G401.6 (cell line): ENCODE measurements around the gene TTC28.
"Not testable (repeated sequence)": the region's sequence is repeated elsewhere in the genome, so short reads cannot be mapped to it uniquely, and the experiment has no call there.

ENCODE experiments used
- FAIRE-seq: peaks from 2 replicates; lab custom pipeline; 2012; peaks lifted over from hg19 to GRCh38; lab: Jason Lieb, UNC

Gene TTC28

GRCh38 chr22:28601915-28602314 is 77.7 kb downstream of the TTC28 start:
- FAIRE-seq, result no peak

- peak; percentile 99 for FAIRE-seq
Measured at GRCh38 chr22:28600546-28601143, 79.0 kb downstream of the TTC28 start.

GRCh38 chr22:28599693-28600092 is 79.9 kb downstream of the TTC28 start:
- FAIRE-seq, result no peak

- FAIRE-seq, result no peak
Measured at GRCh38 chr22:28597665-28598064, 82.0 kb downstream of the TTC28 start.

DNA sequence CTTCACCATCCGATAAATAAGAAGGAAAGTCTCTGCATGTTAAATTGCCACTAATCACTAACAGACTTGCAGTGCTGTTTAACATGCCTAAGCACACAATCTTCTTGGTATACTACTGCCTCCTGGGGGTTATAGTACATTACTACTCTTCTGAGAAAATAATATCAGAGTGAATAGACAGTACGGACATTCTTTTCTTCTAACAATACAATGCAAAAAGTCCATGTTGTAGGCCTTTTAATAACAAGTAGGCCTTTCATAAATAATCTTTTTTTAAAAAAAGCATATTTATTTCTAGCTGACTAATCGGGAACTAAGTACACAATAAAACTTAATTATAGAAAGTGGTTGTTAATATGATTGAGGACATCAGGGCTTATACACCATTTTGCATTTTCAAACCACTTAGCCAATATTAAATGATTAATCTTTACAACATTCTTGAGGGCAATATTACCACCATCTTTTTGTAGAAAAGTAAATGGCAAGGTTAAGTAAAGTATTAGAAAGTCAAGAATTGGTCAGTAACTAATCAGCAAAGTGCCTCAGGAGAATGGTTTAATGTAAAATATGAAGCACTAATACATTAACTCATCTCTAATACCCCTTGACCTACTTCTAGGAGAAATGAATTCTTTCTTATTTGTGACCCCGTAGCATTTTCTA is 84.7 kb downstream of the TTC28 start:
- FAIRE-seq, result peak; percentile 97

DNA sequence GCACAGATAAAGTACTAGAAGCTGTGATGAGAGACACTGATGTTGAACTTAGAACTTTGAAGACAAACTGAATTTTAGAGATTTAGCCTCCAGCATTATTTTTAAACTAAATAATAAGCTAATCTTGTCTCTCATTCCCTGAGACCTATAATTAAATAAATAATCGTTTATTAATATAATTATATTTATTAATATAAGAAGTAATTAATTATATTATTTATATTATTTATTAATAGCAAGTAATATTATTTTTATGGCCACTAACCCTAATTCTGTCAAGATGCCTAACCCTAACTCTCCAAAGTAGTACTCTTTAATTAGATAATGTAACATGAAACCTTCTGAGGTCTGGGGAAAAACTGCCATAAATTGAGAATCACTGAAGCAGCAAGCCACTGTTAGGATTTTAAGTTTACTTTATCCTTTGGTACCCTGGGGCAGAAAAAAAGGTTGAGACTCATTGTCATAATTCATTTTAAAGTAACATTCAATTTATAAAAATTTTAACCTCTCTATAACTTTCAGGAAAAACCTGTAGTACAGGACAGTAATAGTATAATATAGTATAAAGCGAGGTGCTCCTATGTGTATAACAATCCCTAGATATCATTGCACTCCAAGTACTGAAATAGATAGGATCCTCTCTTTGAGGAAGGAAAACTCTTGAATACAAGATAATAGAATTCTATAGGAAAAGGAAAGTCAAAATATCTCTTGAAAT is 85.4 kb downstream of the TTC28 start:
- FAIRE-seq, result peak; percentile 40

- no peak for FAIRE-seq
Measured at GRCh38 chr22:28593299-28593698, 86.3 kb downstream of the TTC28 start.

- FAIRE-seq, result no peak
Measured at GRCh38 chr22:28589102-28589750, 90.4 kb downstream of the TTC28 start.

GRCh38 chr22:28585324-28585723 is 94.3 kb downstream of the TTC28 start:
- FAIRE-seq, result no peak

DNA sequence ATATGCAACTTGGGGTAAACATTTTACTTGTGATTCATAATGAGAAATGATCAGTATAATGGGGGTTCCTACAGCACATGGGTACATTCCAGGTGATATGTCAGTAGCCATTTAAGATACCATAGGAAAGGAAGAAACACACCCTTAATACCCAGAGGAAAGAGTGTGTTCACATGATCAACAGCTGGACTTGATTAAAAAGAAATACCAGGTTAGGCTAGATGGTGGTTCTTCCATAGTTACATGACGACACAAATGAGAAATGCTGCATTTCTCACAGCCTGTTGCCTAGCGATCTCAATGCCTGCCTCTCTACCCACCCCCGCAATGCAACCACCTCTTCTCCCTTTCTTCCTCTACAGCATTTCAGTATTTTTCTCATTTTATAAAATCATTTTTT is 96.8 kb downstream of the TTC28 start:
- FAIRE-seq, result no peak

DNA sequence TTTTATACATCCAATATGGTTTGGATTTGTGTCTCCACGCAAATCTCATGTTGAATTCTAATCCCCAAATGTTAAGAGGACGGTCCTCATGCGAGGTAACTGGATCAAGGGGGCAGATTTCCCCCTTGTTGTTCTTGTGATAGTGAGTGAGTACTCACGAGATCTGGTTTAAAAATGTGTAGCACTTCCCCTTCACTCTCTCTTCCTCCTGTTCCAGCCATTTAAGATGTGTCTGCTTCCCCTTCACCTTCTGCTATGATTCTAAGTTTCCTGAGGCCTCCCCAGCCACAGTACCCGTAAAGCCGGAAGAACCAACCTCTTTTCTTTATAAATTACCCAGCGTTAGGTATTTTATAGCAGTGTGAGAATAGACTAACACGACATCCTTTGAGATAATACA is 98.6 kb downstream of the TTC28 start:
- no peak for FAIRE-seq

GRCh38 chr22:28576162-28576561 is 103.5 kb downstream of the TTC28 start:
- no peak for FAIRE-seq

DNA sequence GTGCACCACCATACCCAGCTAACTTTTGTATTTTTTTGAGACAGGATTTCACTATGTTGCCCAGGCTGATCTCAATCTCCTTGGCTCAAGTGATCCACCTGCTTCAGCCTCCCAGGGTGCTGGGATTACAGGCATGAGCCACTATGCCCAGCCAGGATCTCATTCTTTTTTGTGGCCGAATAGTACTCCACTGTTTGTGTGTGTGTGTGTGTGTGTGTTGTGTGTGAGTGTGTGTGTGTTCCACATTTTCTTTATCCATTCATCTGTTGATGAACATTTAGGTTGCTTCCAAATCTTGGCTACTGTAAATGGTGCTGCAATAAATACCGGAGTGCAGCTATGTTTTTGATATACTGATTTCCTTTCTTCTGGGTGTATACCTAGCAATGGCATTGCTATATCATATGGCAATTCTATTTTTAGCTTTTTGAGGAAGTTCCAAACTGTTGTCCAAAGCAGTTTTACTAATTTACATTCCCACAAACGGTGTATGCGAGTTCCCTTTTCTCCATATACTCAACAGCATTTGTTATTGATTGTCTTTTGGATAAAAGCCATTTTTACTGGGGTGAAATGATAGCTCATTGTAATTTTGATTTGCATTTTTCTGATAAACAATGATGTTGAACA is 105.4 kb downstream of the TTC28 start:
- no peak for FAIRE-seq

DNA sequence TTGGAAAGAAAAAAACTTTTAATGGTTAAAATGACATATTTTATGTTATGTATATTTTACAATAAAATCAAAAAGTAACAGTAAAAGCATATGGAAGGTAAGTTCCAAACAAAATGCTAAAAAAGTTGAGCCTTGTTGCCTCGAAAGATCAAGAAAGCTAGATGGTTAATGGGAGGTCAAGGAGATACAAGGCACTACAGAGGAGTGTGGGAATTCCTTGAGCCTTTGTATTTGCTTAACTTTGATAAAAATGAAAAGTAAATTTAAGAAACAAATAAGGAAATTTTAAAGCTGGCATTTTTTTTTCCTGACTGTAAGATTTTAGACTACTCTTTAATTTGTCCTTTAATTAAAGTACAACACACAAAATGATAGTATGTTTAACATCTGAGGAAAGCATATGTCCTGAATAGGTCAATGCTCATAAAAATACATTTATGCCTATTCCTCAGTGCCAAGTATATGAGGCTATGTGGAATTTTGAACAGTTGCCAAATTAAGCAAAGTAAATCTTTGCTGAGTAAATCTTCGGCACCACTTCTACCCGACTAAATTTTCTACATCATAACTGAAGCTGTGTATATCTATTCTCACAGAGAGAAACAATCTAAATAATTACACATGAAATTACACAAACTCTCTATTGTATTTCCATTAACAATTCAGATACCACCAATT is 108.8 kb downstream of the TTC28 start:
- peak; percentile 44 for FAIRE-seq

DNA sequence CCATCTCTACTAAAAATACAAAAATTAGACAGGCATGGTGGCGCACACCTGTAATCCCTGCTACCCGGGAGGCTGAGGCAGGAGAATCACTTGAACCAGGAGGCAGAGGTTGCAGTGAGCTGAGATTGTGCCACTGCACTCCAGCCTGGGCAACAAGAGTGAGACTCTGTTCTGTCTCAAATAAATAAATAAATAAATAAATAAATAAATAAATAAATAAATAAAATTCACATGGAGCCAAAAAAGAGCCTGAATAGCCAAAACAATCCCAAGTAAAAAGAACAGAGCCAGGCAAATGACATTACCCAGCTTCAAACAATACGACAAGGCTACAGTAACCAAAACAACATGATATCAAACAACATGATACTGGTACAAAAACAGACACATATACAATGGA is 110.7 kb downstream of the TTC28 start:
- not testable (repeated sequence) for FAIRE-seq

DNA sequence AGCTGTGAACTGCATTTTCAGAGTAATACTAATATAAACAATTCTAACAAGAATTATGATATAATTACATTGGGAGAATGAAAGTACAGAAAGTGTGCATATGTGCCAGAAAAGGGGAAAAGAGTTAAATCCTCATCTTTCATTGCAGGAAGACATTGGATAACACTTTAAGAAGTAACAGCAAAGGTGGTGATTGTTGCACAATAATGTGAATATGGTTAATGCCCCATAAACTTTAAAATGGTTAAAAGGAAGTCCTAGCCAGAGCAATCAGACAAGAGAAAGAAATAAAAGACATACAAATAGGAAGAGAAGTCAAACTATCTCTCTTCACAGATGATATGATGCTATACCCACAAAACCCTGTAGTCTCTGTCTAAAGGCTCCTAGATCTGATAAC is 111.5 kb downstream of the TTC28 start:
- FAIRE-seq, result no peak

GRCh38 chr22:28566920-28567499 is 112.6 kb downstream of the TTC28 start:
- not testable (repeated sequence) for FAIRE-seq

DNA sequence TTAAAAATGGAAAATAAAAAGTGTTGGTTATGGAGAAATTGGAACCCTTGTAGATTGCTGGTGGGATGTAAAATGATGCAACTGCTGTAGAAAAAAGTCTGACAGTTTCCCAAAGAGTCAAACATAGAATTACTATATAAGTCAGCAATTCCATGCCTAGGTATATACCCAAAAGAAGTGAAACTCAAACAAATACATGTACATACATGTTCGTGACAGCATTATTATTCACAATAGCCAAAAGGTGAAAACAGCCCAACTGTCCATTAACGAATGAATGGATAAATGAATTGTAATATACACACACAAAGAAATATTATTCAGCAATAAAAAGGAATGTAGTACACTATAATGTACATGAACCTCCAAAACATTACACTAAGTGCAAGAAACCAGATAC is 116.0 kb downstream of the TTC28 start:
- no peak for FAIRE-seq

DNA sequence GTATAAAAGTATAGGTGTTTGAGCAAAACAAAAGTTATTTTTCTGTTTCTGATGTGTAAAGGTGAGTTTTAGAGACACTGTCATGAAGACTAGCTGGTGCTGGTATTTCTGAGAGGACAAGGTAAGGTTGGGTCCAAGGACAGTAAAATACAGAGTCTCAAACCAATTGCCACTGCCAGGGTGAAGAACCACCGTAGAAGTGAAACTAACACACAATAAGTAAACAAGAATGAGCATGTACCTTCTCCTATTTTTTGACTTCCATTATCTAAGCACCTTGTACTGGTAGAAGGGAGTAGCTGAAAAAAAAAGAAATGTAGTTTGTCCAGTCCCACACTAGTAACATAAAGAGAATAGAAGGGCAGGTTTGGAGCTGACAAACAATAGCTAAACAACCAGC is 117.3 kb downstream of the TTC28 start:
- no peak for FAIRE-seq

GRCh38 chr22:28560743-28561101 is 118.9 kb downstream of the TTC28 start:
- FAIRE-seq, result not testable (repeated sequence)

GRCh38 chr22:28560046-28560742 is 119.4 kb downstream of the TTC28 start:
- FAIRE-seq, result no peak
